Neural cell (in vitro differentiated cells): ENCODE data around the gene XDH. TPM values are rescaled to one million over a fixed set of nuclear protein-coding genes. Genes with fewer than 3 reads are reported as not detected.

Experiments used
- H2AFZ ChIP-seq: fragments of 200-600, 300-800 bp; sonication (generic), shearing (Covaris generic); 2 replicates; pipeline ENCODE4 v1.6.0; 2014; ENCODE audit warnings: low read depth, mild to moderate bottlenecking, antibody characterized with exemption, low read length, moderate library complexity
- H3F3A ChIP-seq: fragments of 200-600 bp; shearing (Covaris generic); 2 replicates; pipeline ENCODE4 v1.6.1; 2016; ENCODE audit warnings: mild to moderate bottlenecking, moderate library complexity, mixed read lengths, antibody characterized with exemption, low read length; ENCODE audit not compliant: insufficient read depth, poor library complexity, severe bottlenecking
- H3K27ac ChIP-seq: fragments of 200-600, 300-800 bp; sonication (generic), shearing (Covaris generic); 2 replicates; pipeline ENCODE4 v1.5.1; 2014; ENCODE audit warnings: mild to moderate bottlenecking, low read length, moderate library complexity
- H3K27me3 ChIP-seq: fragments of 300-800, 200-600 bp; sonication (generic), shearing (Covaris generic); 2 replicates; pipeline ENCODE4 v1.6.0; 2014; ENCODE audit warnings: mild to moderate bottlenecking, low read depth, low read length, moderate library complexity; ENCODE audit not compliant: insufficient read depth
- H3K36me3 ChIP-seq: fragments of 300-800, 200-600 bp; sonication (generic), shearing (Covaris generic); 2 replicates; pipeline ENCODE4 v1.5.1; 2014; ENCODE audit warnings: mild to moderate bottlenecking, antibody characterized with exemption, low read length, moderate library complexity; ENCODE audit not compliant: insufficient read depth
- H3K4me2 ChIP-seq: fragments of 300-800, 200-600 bp; sonication (generic), shearing (Covaris generic); 2 replicates; pipeline ENCODE4 v1.6.0; 2014; ENCODE audit warnings: mild to moderate bottlenecking, low read length
- H3K4me3 ChIP-seq: fragments of 300-800, 200-600 bp; sonication (generic), shearing (Covaris generic); 2 replicates; pipeline ENCODE4 v1.5.1; 2014; ENCODE audit warnings: mild to moderate bottlenecking, low read length, moderate library complexity
- H3K79me2 ChIP-seq: fragments of 200-600 bp; shearing (Covaris generic); replicated peaks from 2 replicates; pipeline ENCODE4 v1.6.0; 2014; ENCODE audit warnings: mild to moderate bottlenecking, low read length, moderate library complexity; ENCODE audit not compliant: insufficient read depth
- H3K9ac ChIP-seq: fragments of 300-800, 200-600 bp; sonication (generic), shearing (Covaris generic); 2 replicates; pipeline ENCODE4 v1.6.1; 2016; ENCODE audit warnings: mild to moderate bottlenecking, low read length, mixed read lengths
- H3K9me2 ChIP-seq: fragments of 200-600 bp; shearing (Covaris generic); 2 replicates; pipeline ENCODE4 v1.6.1; 2016; ENCODE audit warnings: mild to moderate bottlenecking, low read length, mixed read lengths; ENCODE audit not compliant: insufficient read depth
- H3K9me3 ChIP-seq: fragments of 200-600, 300-800 bp; sonication (generic), shearing (Covaris generic); 2 replicates; pipeline ENCODE4 v1.6.1; 2016; ENCODE audit warnings: mild to moderate bottlenecking, mixed run types, low read length, moderate library complexity, mixed read lengths
- H4K20me1 ChIP-seq: fragments of 200-600 bp; shearing (Covaris generic); 2 replicates; pipeline ENCODE4 v1.6.1; 2016; ENCODE audit warnings: mild to moderate bottlenecking, mixed run types; ENCODE audit not compliant: insufficient read depth
- CTCF ChIP-seq: fragments of 450-650 bp; IDR thresholded peaks from 2 replicates; pipeline ENCODE4 v1.5.1; 2014; ENCODE audit warnings: antibody characterized with exemption, mild to moderate bottlenecking, moderate library complexity; ENCODE audit not compliant: poor library complexity, severe bottlenecking
- EP300 ChIP-seq: fragments of 450-650 bp; conservative IDR thresholded peaks from 2 replicates; pipeline ENCODE4 v1.6.1; 2014; ENCODE audit warnings: antibody characterized with exemption, mild to moderate bottlenecking, moderate library complexity; ENCODE audit not compliant: poor library complexity, severe bottlenecking
- EZH2 ChIP-seq: fragments of 200-600, 300-800 bp; shearing (Covaris generic), sonication (generic); IDR thresholded peaks from 2 replicates; pipeline ENCODE4 v1.6.1; 2014; ENCODE audit warnings: antibody characterized with exemption, low read length, borderline replicate concordance, mild to moderate bottlenecking; ENCODE audit not compliant: insufficient read depth, poor library complexity, severe bottlenecking
- MXI1 ChIP-seq: fragments of 450-650 bp; conservative IDR thresholded peaks from 2 replicates; pipeline ENCODE4 v1.6.1; 2014; ENCODE audit warnings: antibody characterized with exemption, mild to moderate bottlenecking; ENCODE audit not compliant: poor library complexity, severe bottlenecking
- POLR2AphosphoS5 ChIP-seq: IDR thresholded peaks from 2 replicates; pipeline ENCODE4 v1.6.1; 2012
- RAD21 ChIP-seq: fragments of 450-650 bp; conservative IDR thresholded peaks from 2 replicates; pipeline ENCODE4 v1.6.1; 2014; ENCODE audit warnings: antibody characterized with exemption, mild to moderate bottlenecking, moderate library complexity
- REST ChIP-seq: IDR thresholded peaks from 2 replicates; pipeline ENCODE4 v1.6.1; 2012; ENCODE audit warnings: borderline replicate concordance
- SMC3 ChIP-seq: fragments of 450-650 bp; conservative IDR thresholded peaks from 2 replicates; pipeline ENCODE4 v1.6.1; 2014; ENCODE audit warnings: antibody characterized with exemption, mild to moderate bottlenecking, moderate library complexity; ENCODE audit not compliant: poor library complexity
- TAF1 ChIP-seq: IDR thresholded peaks from 2 replicates; pipeline ENCODE4 v1.6.1; 2012; ENCODE audit warnings: low read depth
- polyA plus RNA-seq: library from polyadenylated mRNA; depleted of rRNA; stranded (reverse); fragments of >200 nt; gene quantifications from 2 replicates; pipeline ENCODE4 v1.2.3, GENCODE V29; 2014

The XDH gene
- polyA plus RNA-seq, 1 donor from 2014 or later, result 0.48 TPM

- Histone ChIP-seq H3K9me3 (no peaks in the 10 kb centered on the region), H3K4me2 (no peak overlapping the region), H3F3A (no peaks in the 10 kb centered on the region), H2AFZ (no peak overlapping the region), H3K27me3 (no peaks in the 10 kb centered on the region), H3K4me3 (no peak overlapping the region), H3K9me2 (no peaks in the 10 kb centered on the region), H3K27ac (no peak overlapping the region), H4K20me1 (no peaks in the 10 kb centered on the region), H3K79me2 (no peaks in the 10 kb centered on the region), H3K36me3 (no peaks in the 10 kb centered on the region), H3K9ac (no peak overlapping the region)
- TF ChIP-seq MXI1, result no peak
- TF ChIP-seq EZH2, result no peak
- no peak for TF ChIP-seq RAD21
- no peak for TF ChIP-seq SMC3
- no peak for TF ChIP-seq POLR2AphosphoS5
- no peak for TF ChIP-seq EP300
These were observed 115.0 kb downstream of the XDH start for GRCh38 chr2:31299547-31299946.

- Histone ChIP-seq H2AFZ (no peak overlapping the region), H3K9ac (no peak overlapping the region), H3K27me3 (no peaks in the 10 kb centered on the region), H3K79me2 (no peaks in the 10 kb centered on the region), H4K20me1 (no peaks in the 10 kb centered on the region), H3K36me3 (no peaks in the 10 kb centered on the region), H3K4me2 (no peak overlapping the region), H3K4me3 (no peak overlapping the region), H3K9me3 (no peaks in the 10 kb centered on the region), H3K27ac (no peak overlapping the region), H3F3A (no peaks in the 10 kb centered on the region), H3K9me2 (no peaks in the 10 kb centered on the region)
- no peak for TF ChIP-seq POLR2AphosphoS5
- no peak for TF ChIP-seq REST
- no peak for TF ChIP-seq TAF1
- no peak for TF ChIP-seq SMC3
- no peak for TF ChIP-seq EZH2
- no peak for TF ChIP-seq EP300
- TF ChIP-seq MXI1, result no peak
- TF ChIP-seq CTCF, result no peak
- no peak for TF ChIP-seq RAD21
These were observed 116.8 kb downstream of the XDH start for GRCh38 chr2:31297751-31298150.
